ENCODE data around the gene ATF7IP2. TPM values are rescaled to one million over a fixed set of nuclear protein-coding genes. Genes with fewer than 3 reads are reported as not detected.
A peak's percentile ranks its signal among the peaks of the same experiment; 100 is the strongest.

Gene ATF7IP2
- total and polyA plus RNA-seq, 2 of the 13 experiments (the other 11 are each of a cell fraction or from before 2014, with no cell fraction given): 117 to 217 TPM

GRCh38 chr16:10367616-10368188 is 18.2 kb upstream of the ATF7IP2 start (continued):
- TF ChIP-seq ZNF136 (CRISPR knock-in tag; IDR thresholded peaks at IDR 0.05; ENCODE audit: low read depth): peak; percentile 27; the same call in 1 of the 2 replicates
- TF ChIP-seq DMAP1 (CRISPR knock-in tag; IDR thresholded peaks at IDR 0.05): peak; percentile 38; the same call in 1 of the 2 replicates
- TF ChIP-seq ATRX (CRISPR knock-in tag; IDR thresholded peaks at IDR 0.05; ENCODE audit: borderline replicate concordance): no peak
- peak; percentile 62 for TF ChIP-seq HMG20A (CRISPR knock-in tag; IDR thresholded peaks at IDR 0.05; ENCODE audit: borderline replicate concordance)
- no peak for TF ChIP-seq ZNF747 (CRISPR knock-in tag; IDR thresholded peaks at IDR 0.05; ENCODE audit: borderline replicate concordance)
- peak; percentile 83 for TF ChIP-seq POGZ (CRISPR knock-in tag; IDR thresholded peaks at IDR 0.05)
- no peak for TF ChIP-seq TBX3 (IDR thresholded peaks at IDR 0.05; ENCODE audit: borderline replicate concordance)
- no peak for TF ChIP-seq ZNF282 (IDR thresholded peaks at IDR 0.05; ENCODE audit: partially characterized antibody)
- TF ChIP-seq ZFP91 (CRISPR knock-in tag; IDR thresholded peaks at IDR 0.05; ENCODE audit: borderline replicate concordance): no peak
- TF ChIP-seq FOSL1 (CRISPR knock-in tag; IDR thresholded peaks at IDR 0.05; ENCODE audit: borderline replicate concordance): no peak
- TF ChIP-seq UBTF (CRISPR knock-in tag; IDR thresholded peaks at IDR 0.05): no peak
- TF ChIP-seq ESRRA (CRISPR knock-in tag; IDR thresholded peaks at IDR 0.05; ENCODE audit: low read depth): no peak
- peak; percentile 71 for TF ChIP-seq SAP130 (CRISPR knock-in tag; IDR thresholded peaks at IDR 0.05; ENCODE audit: low read depth)
- TF ChIP-seq ZMYM2 (CRISPR knock-in tag; IDR thresholded peaks at IDR 0.05): peak; percentile 79
- TF ChIP-seq ZFX (CRISPR knock-in tag; IDR thresholded peaks at IDR 0.05; ENCODE audit: low read depth): 0 out of 2 replicates have a peak, but pooled peaks have one; percentile 29
- TF ChIP-seq CREB1 (IDR thresholded peaks at IDR 0.05): no peak
- 0 out of 2 replicates have a peak, but pooled peaks have one; percentile 8 for TF ChIP-seq CREB1 (CRISPR knock-in tag; IDR thresholded peaks at IDR 0.05)
- TF ChIP-seq ZNF260 (CRISPR knock-in tag; IDR thresholded peaks at IDR 0.05; ENCODE audit: borderline replicate concordance, low read depth): no peak
- no peak for TF ChIP-seq ZNF639 (CRISPR knock-in tag; conservative IDR thresholded peaks at IDR 0.05)
- peak; percentile 53; the same call in 1 of the 2 replicates for TF ChIP-seq KDM1A (CRISPR knock-in tag; IDR thresholded peaks at IDR 0.05)
- no peak for TF ChIP-seq ZNF543 (CRISPR knock-in tag; IDR thresholded peaks at IDR 0.05)
- 0 out of 2 replicates have a peak, but pooled peaks have one; percentile 42 for TF ChIP-seq MAX (IDR thresholded peaks at IDR 0.05)
- 0 out of 2 replicates have a peak, but pooled peaks have one; percentile 17 for TF ChIP-seq ZNF652 (CRISPR knock-in tag; IDR thresholded peaks at IDR 0.05; ENCODE audit: borderline replicate concordance, low read depth)
- TF ChIP-seq ZNF34 (CRISPR knock-in tag; IDR thresholded peaks at IDR 0.05; ENCODE audit: borderline replicate concordance): no peak
- TF ChIP-seq ZNF292 (CRISPR knock-in tag; IDR thresholded peaks at IDR 0.05; ENCODE audit: borderline replicate concordance, low read depth): peak; percentile 90
- TF ChIP-seq ZNF878 (CRISPR knock-in tag; IDR thresholded peaks at IDR 0.05): peak; percentile 64; the same call in 1 of the 2 replicates
- peak; percentile 85 for TF ChIP-seq TRIM24 (CRISPR knock-in tag; IDR thresholded peaks at IDR 0.05)
- TF ChIP-seq HDAC6 (IDR thresholded peaks at IDR 0.05; ENCODE audit: low read depth, low read length): no peak
